Heart left ventricle (tissue), 16 donors: ENCODE measurements around the gene TMEM229B. TPM values are rescaled to one million over a fixed set of nuclear protein-coding genes. Genes with fewer than 3 reads are reported as not detected.

ENCODE experiments used
- ATAC-seq, 4 donors: fragments of 200-7000 bp; cut with Tn5 transposase; one replicate each; pipeline ENCODE4 v1.9.1; 2020 to 2022; ENCODE audit warnings: moderate library complexity in 4 of 4, mild to moderate bottlenecking in 3 of 4, moderate number of reproducible peaks in 1 of 4
- DNase-seq, 5 donors: peaks; one replicate each; pipeline ENCODE4 v3.0.0-alpha.2; 2020
- H3K27ac ChIP-seq, 12 donors: fragments of 200-600 bp; sonication (generic) in 4 of 12; one replicate each; pipeline versions ENCODE4 v1.5.0 to v1.8.0; 2016 to 2022; ENCODE audit warnings: mild to moderate bottlenecking in 2 of 12
- H3K27me3 ChIP-seq, 9 donors: fragments of 200-600 bp; sonication (generic) in 2 of 9; one replicate each; pipeline versions ENCODE4 v1.5.1 to v1.8.0; 2016 to 2022; ENCODE audit warnings: mild to moderate bottlenecking in 3 of 9
- H3K36me3 ChIP-seq, 9 donors: fragments of 200-600 bp; sonication (generic) in 2 of 9; one replicate each; pipeline versions ENCODE4 v1.5.0 to v1.8.0; 2018 to 2022; ENCODE audit warnings: mild to moderate bottlenecking in 2 of 9
- H3K4me1 ChIP-seq, 12 donors: fragments of 200-600 bp; sonication (generic) in 4 of 12; one replicate each; pipeline versions ENCODE4 v1.5.0 to v1.8.0; 2016 to 2022; ENCODE audit warnings: mild to moderate bottlenecking in 3 of 12
- H3K4me3 ChIP-seq, 12 donors: fragments of 200-600 bp; sonication (generic) in 4 of 12; one replicate each; pipeline versions ENCODE4 v1.5.0 to v1.8.0; 2017 to 2022; ENCODE audit warnings: mild to moderate bottlenecking in 9 of 12, moderate library complexity in 4 of 12
- H3K9me3 ChIP-seq, 12 donors: fragments of 200-600 bp; sonication (generic) in 4 of 12; one replicate each; pipeline versions ENCODE4 v1.5.0 to v1.8.0; 2016 to 2022; ENCODE audit warnings: mild to moderate bottlenecking in 1 of 12
- POLR2A ChIP-seq, 2 donors: fragments of 450-650 bp; IDR thresholded peaks; one replicate each; pipeline ENCODE4 v1.6.1; 2017; ENCODE audit warnings: antibody characterized with exemption in 2 of 2, mild to moderate bottlenecking in 2 of 2, moderate library complexity in 2 of 2
- WGBS, 4 donors: extraction: QIAGEN DNeasy Blood & Tissue Kit in 2 of 4; methylation state at CpG; one replicate each; pipeline versions ENCODE4 v1.1.5 to v1.1.7; 2013 to 2018; 5-methylcytosine and 5-hydroxymethylcytosine counted together
- intact Hi-C, 10 donors: fragments of 100-400 bp; cut with DNase I; formaldehyde crosslinking; loops; one replicate each; pipeline versions ENCODE4 v1.11.1 to v1.14.2; 2022
- polyA plus RNA-seq, 2 donors: library from polyadenylated mRNA; stranded (reverse); fragments of 200-250 nt; gene quantifications; one replicate each; pipeline ENCODE4 v1.2.3, GENCODE V29; 2013
- total RNA-seq, 9 donors: library from RNA; depleted of rRNA in 2 of 9; stranded (reverse); fragments of >200 nt in 2 of 9; fragmentation: NEBNext Ultra II Directional in 3 of 9; extraction: Animal tissue kit (Norgen Biotek cat#: 25700) in 3 of 9; gene quantifications; one replicate each; pipeline versions ENCODE4 v1.1.0 to v1.2.4, GENCODE V29; 2016 to 2023
- TF ChIP-seq, protein P1 (sequence below), 12 donors: fragments of 200-600 bp; sonication (generic) in 4 of 12; IDR thresholded peaks; one replicate each; pipeline versions ENCODE4 v1.5.0 to v1.8.0; 2018 to 2022; ENCODE audit warnings: antibody characterized with exemption in 12 of 12, mild to moderate bottlenecking in 5 of 12
- donor health status: ischemic (EF 13 %, LVEDD 7.1; RV severe dilation, severe dysfunction).
- donor health status: healthy with polysubstance abuse.
- donor health status: DM: no; HTN: yes; CAD: no.
- donor health status: DM: no; HTN: no; CAD: no.
- donor health status: ischemic (EF 25% LVEDD 6.9; RV normal size, moderate dysfunction).
- donor health status: ischemic (EF 25% LVEDD 5.7; RV mildly dilated, moderate dysfunction).
- donor health status: healthy.
- donor health status: DM: yes; HTN: yes; CAD: no.
- donor health status: ischemic (EF 35%, LVEDD 5.7; RV mildly dilated, moderate dysfunction).
- donor health status: nonischemic (EF 11% LVEDD 7.7; RV severe dilation, severe dysfunction).
- donor health status: DM: yes; HTN: yes; CAD: no.
- donor health status: PGD.
- donor health status: ischemic (EF 29% LVEDD 5.4; RV normal size, mild dysfunction).
- donor health status: nonischemic (EF 23%, LVEDD 6.1; RV moderate dilation, normal function).

Gene TMEM229B
- total and polyA plus RNA-seq, 11 donors: 0.69 to 6.5 (median 1.7) TPM

GRCh38 chr14:67533754-67534085 is 45.2 kb upstream of the TMEM229B start:
- Histone ChIP-seq H3K4me3 (peak overlapping the region; percentile 28 to 79 (median 70)), H3K27ac (peak overlapping the region in 7 of 12 donors; percentile 22 to 77 (median 53)), H3K9me3 (no peaks in the 10 kb centered on the region), H3K27me3 (peaks cover 0 to 29% (median 0%) of the 10 kb centered on the region in 9 donors), H3K36me3 (no peaks in the 10 kb centered on the region), H3K4me1 (peaks cover 0 to 15% (median 5%) of the 10 kb centered on the region in 12 donors)
- ATAC-seq (no peak), DNase-seq (no peak)
- 20 to 30% (median 26%) methylated on average over 6 of the region's 6 CpGs for WGBS, 4 donors
- no peak for TF ChIP-seq POLR2A (IDR thresholded peaks at IDR 0.05)
- TF ChIP-seq, protein P1, sequence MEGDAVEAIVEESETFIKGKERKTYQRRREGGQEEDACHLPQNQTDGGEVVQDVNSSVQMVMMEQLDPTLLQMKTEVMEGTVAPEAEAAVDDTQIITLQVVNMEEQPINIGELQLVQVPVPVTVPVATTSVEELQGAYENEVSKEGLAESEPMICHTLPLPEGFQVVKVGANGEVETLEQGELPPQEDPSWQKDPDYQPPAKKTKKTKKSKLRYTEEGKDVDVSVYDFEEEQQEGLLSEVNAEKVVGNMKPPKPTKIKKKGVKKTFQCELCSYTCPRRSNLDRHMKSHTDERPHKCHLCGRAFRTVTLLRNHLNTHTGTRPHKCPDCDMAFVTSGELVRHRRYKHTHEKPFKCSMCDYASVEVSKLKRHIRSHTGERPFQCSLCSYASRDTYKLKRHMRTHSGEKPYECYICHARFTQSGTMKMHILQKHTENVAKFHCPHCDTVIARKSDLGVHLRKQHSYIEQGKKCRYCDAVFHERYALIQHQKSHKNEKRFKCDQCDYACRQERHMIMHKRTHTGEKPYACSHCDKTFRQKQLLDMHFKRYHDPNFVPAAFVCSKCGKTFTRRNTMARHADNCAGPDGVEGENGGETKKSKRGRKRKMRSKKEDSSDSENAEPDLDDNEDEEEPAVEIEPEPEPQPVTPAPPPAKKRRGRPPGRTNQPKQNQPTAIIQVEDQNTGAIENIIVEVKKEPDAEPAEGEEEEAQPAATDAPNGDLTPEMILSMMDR (IDR thresholded peaks at IDR 0.05): no peak
- intact Hi-C loops: loop anchor here in 2 of 10 donors (5.0 kb wide), 1 partner anchor 34 kb away; no protein-coding TSS in a partner anchor

GRCh38 chr14:67532998-67533753 is 44.7 kb upstream of the TMEM229B start, which contains the start of gene PLEKHH1:
TSS of gene PLEKHH1 (plus strand) at chr14:67533290. CDS start at chr14:67541868, 8,578 bp downstream.
- Histone ChIP-seq H3K9me3 (no peaks in the 10 kb centered on the region), H3K4me1 (peaks cover 0 to 15% (median 5%) of the 10 kb centered on the region in 12 donors), H3K4me3 (peak within 1 kb of the TSS; percentile 28 to 79 (median 70)), H3K27me3 (peaks cover 0 to 29% (median 0%) of the 10 kb centered on the region in 9 donors), H3K27ac (peak within 1 kb of the TSS in 11 of 12 donors; percentile 19 to 77 (median 53)), H3K36me3 (no peaks in the 10 kb centered on the region)
- intact Hi-C loops: loop anchor here in 2 of 10 donors (5.0 kb wide), 1 partner anchor 34 kb away; no protein-coding TSS in a partner anchor
- DNase-seq (peak; percentile 80 to 89 (median 81)), ATAC-seq (peak; percentile 97 to 99 (median 98))
- 0 to 2% (median 1%) methylated on average over 24 to 86 of the region's 86 CpGs for WGBS, 4 donors
- TF ChIP-seq POLR2A (IDR thresholded peaks at IDR 0.05): peak in 1 of 2 donors; percentile 59
- TF ChIP-seq, protein P1 (IDR thresholded peaks at IDR 0.05): peak in 1 of 12 donors; percentile 3

DNA sequence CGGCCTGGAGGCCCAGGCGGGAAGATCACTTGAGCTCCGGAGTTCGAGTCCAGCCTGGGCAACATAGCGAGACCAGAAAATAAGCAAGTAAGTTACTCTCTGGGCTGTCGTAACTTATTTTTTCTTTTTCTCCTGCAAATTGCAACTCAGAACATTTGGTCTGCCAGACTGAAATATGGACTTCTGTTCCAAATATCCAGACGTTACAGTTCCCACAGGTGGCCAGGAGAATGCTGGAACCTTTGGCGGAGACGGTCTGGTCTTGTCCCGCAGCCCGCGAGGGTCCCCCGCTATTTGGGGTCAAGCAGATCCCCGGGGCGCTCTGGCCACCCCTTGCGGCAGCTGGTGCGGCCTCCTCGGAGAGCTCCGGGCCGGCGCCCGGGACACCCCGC is 44.1 kb upstream of the TMEM229B start:
- TF ChIP-seq POLR2A (IDR thresholded peaks at IDR 0.05): no peak
- TF ChIP-seq, protein P1 (IDR thresholded peaks at IDR 0.05): peak in 1 of 12 donors; percentile 3
- ATAC-seq (no peak), DNase-seq (peak in 1 of 5 donors; percentile 32)
- H3K9me3 ChIP-seq: no peaks in the 10 kb centered on the region
- 17 to 34% (median 23%) methylated on average over 12 to 23 of the region's 23 CpGs for WGBS, 4 donors
- peak overlapping the region in 10 of 12 donors; percentile 32 to 77 (median 55) for H3K27ac ChIP-seq
- peaks cover 0 to 15% (median 5%) of the 10 kb centered on the region in 12 donors for H3K4me1 ChIP-seq
- peak overlapping the region; percentile 28 to 79 (median 70) for H3K4me3 ChIP-seq
- H3K36me3 ChIP-seq: no peaks in the 10 kb centered on the region
- peaks cover 0 to 29% (median 0%) of the 10 kb centered on the region in 9 donors for H3K27me3 ChIP-seq
- intact Hi-C loops: loop anchor here in 2 of 10 donors (5.0 kb wide), 1 partner anchor 35 kb away; no protein-coding TSS in a partner anchor
